ENCODE measurements around the gene GPR84. TPM values are rescaled to one million over a fixed set of nuclear protein-coding genes. Genes with fewer than 3 reads are reported as not detected.

Gene GPR84
- total and polyA plus RNA-seq, 2 of the 13 experiments (the other 11 are each of a cell fraction or from before 2014, with no cell fraction given) = not detected

DNA sequence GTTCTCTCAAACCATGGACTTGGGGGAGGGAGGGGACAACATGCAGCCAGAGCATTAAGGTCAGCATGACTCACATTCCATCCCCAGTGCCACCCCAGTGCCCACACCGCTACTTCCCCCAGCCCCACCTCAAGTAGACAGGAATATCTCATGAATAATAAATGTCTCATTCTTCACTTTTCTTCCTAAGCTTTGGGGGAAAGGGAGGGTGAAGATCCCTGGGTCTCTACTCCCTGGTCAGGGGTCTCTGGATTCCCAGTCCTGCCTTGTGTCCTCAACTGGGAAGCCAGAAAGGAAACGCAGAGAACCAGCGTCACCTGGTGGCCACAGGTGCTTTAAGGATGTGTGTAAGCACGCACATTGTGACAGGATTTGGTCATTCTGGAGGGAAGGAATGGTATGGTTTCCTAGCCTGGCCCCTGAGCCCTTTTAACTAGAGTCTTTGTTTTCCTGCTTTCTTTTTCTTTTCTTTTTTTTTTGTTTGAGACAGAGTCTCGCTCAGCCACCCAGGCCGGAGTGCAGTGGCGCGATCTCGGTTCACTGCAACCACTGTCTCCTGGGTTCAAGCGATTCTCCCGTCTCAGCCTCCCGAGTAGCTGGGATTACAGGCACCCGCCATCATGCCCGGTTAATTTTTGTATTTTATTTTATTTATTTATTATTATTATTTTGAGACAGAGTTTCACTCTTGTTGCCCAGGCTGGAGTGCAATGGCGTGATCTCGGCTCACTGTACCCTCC, 3.4 kb downstream of the GPR84 start (continued):
- TF ChIP-seq NONO (IDR thresholded peaks at IDR 0.05) (no peak), NONO (CRISPR knock-in tag; conservative IDR thresholded peaks at IDR 0.05) (no peak), ZNF484 (CRISPR knock-in tag; IDR thresholded peaks at IDR 0.05; ENCODE audit: borderline replicate concordance, low read depth) (no peak), FOXA1 (IDR thresholded peaks at IDR 0.05) (no peak), FOXA1 (CRISPR knock-in tag; IDR thresholded peaks at IDR 0.05) (peak; percentile 48; the same call in 1 of the 2 replicates), YEATS4 (CRISPR knock-in tag; IDR thresholded peaks at IDR 0.05; ENCODE audit: borderline replicate concordance) (no peak), ZNF3 (CRISPR knock-in tag; IDR thresholded peaks at IDR 0.05) (no peak), ZNF530 (CRISPR knock-in tag; IDR thresholded peaks at IDR 0.05; ENCODE audit: low read depth) (no peak), ZNF713 (CRISPR knock-in tag; IDR thresholded peaks at IDR 0.05) (no peak), JUNB (CRISPR knock-in tag; IDR thresholded peaks at IDR 0.05; ENCODE audit: borderline replicate concordance) (no peak), BRD4 (CRISPR knock-in tag; IDR thresholded peaks at IDR 0.05) (no peak), SMARCE1 (IDR thresholded peaks at IDR 0.05; ENCODE audit: borderline replicate concordance) (no peak), FOXA3 (CRISPR knock-in tag; IDR thresholded peaks at IDR 0.05) (peak; percentile 54; the same call in 1 of the 2 replicates), ZNF335 (CRISPR knock-in tag; IDR thresholded peaks at IDR 0.05) (no peak), JDP2 (CRISPR knock-in tag; IDR thresholded peaks at IDR 0.05; ENCODE audit: borderline replicate concordance) (no peak), ZFP62 (CRISPR knock-in tag; IDR thresholded peaks at IDR 0.05) (no peak), ZNF333 (CRISPR knock-in tag; IDR thresholded peaks at IDR 0.05; ENCODE audit: borderline replicate concordance) (no peak), RFX5 (IDR thresholded peaks at IDR 0.05; ENCODE audit: low read depth, low read length) (no peak), ZNF441 (CRISPR knock-in tag; IDR thresholded peaks at IDR 0.05; ENCODE audit: borderline replicate concordance) (no peak), ZNF235 (CRISPR knock-in tag; IDR thresholded peaks at IDR 0.05; ENCODE audit: borderline replicate concordance) (no peak), SMARCC2 (IDR thresholded peaks at IDR 0.05) (no peak), RFXAP (CRISPR knock-in tag; IDR thresholded peaks at IDR 0.05; ENCODE audit: borderline replicate concordance) (0 out of 2 replicates have a peak, but pooled peaks have one; percentile 55), ZSCAN9 (CRISPR knock-in tag; IDR thresholded peaks at IDR 0.05; ENCODE audit: borderline replicate concordance) (no peak)
- TF ChIP-seq, protein P1, sequence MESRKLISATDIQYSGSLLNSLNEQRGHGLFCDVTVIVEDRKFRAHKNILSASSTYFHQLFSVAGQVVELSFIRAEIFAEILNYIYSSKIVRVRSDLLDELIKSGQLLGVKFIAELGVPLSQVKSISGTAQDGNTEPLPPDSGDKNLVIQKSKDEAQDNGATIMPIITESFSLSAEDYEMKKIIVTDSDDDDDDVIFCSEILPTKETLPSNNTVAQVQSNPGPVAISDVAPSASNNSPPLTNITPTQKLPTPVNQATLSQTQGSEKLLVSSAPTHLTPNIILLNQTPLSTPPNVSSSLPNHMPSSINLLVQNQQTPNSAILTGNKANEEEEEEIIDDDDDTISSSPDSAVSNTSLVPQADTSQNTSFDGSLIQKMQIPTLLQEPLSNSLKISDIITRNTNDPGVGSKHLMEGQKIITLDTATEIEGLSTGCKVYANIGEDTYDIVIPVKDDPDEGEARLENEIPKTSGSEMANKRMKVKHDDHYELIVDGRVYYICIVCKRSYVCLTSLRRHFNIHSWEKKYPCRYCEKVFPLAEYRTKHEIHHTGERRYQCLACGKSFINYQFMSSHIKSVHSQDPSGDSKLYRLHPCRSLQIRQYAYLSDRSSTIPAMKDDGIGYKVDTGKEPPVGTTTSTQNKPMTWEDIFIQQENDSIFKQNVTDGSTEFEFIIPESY (CRISPR knock-in tag; IDR thresholded peaks at IDR 0.05) = 0 out of 2 replicates have a peak, but pooled peaks have one; percentile 62
- TF ChIP-seq, protein P2, sequence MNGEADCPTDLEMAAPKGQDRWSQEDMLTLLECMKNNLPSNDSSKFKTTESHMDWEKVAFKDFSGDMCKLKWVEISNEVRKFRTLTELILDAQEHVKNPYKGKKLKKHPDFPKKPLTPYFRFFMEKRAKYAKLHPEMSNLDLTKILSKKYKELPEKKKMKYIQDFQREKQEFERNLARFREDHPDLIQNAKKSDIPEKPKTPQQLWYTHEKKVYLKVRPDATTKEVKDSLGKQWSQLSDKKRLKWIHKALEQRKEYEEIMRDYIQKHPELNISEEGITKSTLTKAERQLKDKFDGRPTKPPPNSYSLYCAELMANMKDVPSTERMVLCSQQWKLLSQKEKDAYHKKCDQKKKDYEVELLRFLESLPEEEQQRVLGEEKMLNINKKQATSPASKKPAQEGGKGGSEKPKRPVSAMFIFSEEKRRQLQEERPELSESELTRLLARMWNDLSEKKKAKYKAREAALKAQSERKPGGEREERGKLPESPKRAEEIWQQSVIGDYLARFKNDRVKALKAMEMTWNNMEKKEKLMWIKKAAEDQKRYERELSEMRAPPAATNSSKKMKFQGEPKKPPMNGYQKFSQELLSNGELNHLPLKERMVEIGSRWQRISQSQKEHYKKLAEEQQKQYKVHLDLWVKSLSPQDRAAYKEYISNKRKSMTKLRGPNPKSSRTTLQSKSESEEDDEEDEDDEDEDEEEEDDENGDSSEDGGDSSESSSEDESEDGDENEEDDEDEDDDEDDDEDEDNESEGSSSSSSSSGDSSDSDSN (CRISPR knock-in tag; IDR thresholded peaks at IDR 0.05) = no peak
- TF ChIP-seq, protein P3, sequence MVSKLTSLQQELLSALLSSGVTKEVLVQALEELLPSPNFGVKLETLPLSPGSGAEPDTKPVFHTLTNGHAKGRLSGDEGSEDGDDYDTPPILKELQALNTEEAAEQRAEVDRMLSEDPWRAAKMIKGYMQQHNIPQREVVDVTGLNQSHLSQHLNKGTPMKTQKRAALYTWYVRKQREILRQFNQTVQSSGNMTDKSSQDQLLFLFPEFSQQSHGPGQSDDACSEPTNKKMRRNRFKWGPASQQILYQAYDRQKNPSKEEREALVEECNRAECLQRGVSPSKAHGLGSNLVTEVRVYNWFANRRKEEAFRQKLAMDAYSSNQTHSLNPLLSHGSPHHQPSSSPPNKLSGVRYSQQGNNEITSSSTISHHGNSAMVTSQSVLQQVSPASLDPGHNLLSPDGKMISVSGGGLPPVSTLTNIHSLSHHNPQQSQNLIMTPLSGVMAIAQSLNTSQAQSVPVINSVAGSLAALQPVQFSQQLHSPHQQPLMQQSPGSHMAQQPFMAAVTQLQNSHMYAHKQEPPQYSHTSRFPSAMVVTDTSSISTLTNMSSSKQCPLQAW (CRISPR knock-in tag; IDR thresholded peaks at IDR 0.05) = peak; percentile 64; the same call in 1 of the 2 replicates
- TF ChIP-seq, protein P4, sequence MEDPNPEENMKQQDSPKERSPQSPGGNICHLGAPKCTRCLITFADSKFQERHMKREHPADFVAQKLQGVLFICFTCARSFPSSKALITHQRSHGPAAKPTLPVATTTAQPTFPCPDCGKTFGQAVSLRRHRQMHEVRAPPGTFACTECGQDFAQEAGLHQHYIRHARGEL (CRISPR knock-in tag; IDR thresholded peaks at IDR 0.05) = no peak
